Activated CD4-positive, alpha-beta T cell treated with anti-CD3 and anti-CD28 coated beads for 48 hours (primary cell): ENCODE results near the gene FTCD.
A peak's percentile ranks its signal among the peaks of the same experiment; 100 is the strongest.
"Not testable (repeated sequence)": the region's sequence is repeated elsewhere in the genome, so short reads cannot be mapped to it uniquely, and the experiment has no call there.

Experiments
- DNase-seq: peaks from one replicate; pipeline ENCODE4 v3.0.0-alpha.2; 2020

Gene FTCD

DNA sequence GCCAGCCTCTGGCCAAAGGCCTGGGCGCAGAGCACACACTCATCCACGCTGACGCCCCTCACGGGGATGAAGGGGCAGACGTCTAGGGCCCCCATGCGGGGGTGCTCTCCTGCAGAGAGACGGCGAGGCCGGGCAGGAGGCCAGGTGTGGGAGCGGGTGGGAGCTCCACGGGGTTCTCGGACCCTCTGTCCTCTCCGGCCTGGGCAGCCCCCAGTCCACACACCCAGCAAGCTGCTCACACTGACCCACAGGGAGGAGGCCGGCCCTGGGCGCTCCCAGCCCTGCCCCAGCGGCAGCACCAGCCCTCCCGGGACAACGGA, 2.5 kb downstream of the FTCD start:
- DNase-seq, result no peak

DNA sequence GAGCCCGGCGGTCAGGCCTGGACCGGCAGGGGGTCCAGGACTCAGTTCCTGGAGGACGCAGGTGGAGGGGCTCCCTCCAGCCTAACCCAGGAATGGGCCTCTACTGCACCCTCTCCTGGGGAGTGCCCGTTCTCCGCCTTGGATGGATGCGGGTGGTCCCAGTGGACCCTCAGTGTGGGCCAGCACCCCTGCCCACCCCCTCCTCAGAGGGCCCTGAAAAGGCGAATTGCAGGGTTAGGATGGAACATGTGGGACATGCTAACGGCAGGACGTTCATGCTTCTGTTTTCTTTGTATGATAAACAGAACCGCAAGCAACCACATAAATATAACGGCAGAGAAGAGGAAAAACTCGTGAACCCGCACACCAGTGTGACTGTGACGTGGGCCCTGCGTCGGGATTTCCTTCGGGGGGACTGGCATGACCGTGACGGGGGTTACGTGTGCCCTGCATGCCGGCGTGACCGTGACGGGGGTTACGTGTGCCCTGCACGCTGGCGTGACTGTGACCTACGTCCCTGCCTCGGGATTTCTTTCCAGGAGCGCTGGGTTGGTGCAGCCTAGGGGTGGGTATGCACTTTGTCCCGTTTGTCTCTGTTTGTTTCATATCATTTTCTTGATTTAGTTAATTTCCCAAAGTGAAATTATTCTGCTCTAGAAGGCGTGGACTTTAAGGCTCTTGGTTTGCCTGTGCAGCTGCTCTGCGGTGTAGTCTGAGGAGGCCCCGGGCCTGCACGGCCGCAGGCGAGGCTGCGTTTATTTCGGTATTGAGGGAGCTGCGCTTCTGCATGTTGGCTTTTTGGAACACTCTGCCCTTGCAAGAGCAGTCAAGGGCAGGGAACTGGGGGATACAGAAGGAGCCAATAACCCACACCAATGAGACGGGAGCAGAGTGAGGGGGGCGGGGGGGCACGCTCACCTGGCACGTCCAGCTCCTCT, 3.1 kb downstream of the FTCD start:
- DNase-seq, result peak; percentile 0

DNA sequence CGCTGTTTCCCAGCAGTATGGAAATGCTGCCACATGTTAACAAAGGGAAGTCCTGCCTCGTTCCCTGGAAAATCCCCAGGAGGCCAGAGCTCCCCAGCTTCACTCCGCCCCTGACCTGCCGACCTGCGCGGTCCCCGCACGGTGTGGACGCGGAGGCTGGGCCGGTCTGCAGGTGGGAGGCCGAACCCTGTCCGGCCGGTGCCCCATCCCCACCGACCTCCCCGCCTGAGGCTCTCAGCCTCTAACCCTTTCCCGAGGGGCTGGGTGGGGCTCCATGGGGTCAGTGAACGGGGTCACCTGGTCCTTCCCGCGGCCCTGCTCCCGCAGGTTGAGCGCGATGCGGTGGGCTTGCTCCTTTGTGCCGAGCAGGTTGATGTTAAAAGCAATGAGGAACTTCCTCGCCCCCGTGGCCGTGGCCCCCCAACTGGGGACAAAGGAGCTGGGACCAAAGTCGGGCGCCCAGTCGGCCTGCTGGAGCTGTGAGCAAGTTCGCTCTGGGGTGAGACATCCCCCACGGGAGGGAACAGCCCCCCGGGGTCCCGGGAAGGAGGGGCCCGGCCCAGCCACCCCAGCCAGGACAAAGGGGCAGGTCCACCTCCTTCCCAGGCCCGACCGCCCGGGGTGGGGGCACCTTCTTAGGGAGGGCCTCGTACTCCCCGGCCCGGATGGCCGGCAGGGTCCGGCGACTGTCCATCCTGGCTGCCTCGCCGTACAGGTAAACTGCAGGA, 4.0 kb downstream of the FTCD start:
- DNase-seq, result peak; percentile 2

DNA sequence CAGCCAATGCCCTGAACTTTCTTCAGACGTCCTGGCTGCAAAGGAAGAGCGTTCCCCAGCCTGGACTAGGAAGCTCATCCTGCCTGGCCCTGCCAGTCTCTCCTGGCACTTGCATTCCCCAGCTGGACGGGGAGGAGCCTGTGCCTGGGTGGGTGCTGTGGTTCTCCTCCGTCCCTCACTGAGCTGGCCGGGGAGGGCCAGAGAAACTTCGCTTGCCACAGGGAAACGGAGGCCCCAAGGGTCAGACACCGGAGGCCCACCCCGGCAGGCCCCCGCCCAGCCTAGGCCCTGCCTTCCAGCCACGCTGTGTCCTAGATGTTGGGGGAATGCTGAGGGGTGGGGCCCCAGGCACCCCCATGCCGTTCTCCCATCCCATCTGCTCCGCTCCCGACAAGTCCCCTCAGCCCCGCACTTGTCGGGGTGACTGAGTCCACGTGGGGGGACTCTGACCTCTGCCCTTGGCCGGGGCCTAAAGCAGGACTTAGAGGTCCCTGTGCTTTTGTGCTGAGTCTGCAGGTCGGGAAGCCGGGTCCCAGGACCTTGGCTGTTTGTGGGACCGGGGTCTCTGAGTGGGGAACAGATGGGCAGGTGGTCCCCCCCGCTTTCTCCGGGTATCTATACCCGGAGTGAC, 4.8 kb downstream of the FTCD start:
- DNase-seq, result peak; percentile 0

DNA sequence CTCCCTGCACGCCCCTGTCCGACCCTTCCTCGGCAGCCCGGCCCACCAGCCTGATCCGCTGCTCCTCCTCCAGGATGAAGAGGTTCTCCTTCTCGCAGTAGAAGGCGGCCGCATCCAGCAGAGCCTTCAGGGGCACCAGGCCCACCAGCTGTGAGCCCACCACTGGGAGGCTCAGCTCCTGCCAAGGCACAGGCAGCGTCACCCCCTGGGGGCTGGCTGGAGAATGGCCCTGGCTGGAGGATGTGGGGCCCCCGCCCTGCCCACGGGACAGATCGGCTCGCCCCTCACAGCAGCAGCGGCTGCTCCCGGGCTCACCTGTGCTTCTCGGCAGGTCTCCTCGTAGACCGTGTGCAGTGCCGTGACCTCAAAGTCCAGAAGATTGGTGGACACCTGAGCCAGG, 5.3 kb downstream of the FTCD start:
- DNase-seq, result no peak

DNA sequence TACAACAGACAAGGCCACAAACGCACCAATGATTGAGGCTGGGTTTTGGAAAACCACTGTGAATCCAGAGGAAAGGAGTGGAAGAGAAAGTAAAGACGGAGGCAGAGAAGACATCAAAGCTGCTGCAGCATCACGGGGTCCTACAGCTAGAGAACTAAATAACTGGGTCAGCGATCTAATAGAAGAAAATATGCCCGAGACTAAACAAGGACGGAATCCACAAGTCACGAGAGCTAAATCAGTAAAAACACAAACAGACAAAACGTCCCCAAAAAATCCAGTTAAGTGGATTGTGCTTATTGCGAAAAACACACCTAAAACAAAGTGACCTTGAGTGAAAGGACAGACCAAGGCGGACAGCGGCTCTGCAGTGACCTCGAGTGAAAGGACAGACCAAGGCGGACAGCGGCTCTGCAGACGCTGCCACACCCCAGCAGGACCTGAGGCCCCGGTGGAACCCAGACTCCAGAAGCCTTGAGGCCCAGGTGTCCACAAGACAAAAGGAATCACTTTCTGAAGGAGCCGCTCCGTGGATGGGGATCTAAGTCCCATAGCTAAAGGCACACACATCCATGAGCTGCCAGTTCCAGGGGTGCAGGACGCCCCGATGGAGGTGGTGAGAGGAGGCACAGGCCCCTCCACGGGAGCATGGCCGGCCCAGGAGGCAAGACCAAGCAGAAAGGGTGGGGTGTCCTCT, 6.0 kb downstream of the FTCD start:
- DNase-seq, result no peak

DNA sequence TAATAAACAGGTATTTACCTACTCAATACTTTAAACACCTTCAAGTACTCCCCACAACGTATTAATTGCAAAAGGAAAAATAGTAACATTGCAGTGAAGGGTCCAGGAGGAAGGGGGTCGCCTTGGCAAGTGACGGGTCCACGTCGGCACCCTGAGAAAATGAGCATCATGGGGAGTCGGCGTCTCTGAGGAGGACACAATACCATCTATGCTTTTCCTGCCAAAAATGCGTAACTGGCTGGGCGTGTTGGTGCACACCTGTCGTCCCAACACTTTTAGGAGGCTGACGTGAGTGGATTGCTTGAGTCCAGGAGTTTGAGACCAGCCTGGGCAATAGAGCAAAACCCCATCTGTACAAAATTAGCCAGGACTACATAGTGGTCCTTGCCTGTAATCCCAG, 7.3 kb downstream of the FTCD start:
- no peak for DNase-seq

DNA sequence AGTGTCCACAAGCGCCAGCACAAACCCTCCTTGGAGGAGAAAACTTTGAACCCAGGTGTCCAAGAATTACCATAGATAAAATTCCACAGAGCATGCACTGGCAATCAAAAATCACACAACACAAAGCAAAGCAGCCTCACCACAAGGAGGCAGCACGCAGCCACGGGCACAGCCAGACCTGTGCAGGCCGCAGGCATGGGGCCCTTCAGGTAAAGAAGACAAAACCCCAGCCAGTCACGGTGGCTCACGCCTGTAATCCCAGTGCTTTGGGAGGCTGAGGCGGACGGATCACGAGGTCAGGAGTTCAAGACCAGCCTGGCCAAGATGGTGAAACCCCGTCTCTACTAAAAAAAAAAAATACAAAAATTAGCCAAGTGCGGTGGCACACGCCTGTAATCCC, 8.0 kb downstream of the FTCD start:
- DNase-seq, result peak; percentile 72

DNA sequence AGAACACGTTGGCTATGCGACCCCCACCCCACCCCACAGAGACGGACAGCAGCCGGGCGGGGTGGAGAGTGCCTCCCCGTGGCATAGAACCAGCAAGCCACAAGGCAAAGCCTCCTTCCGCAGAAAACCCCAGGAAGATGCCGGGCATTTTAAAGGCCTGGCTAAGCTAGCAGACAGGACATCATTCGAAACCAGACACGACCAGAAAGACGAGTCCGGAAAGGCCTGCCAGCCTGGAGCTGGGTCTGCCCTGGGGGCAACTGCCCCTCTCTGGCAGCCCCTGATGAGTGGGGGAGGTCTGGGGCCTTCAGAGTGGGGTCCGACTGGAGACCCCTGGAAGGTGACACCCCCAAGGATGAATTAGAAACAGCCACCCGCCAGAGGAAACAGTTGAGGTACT, 8.5 kb downstream of the FTCD start:
- no peak for DNase-seq

DNA sequence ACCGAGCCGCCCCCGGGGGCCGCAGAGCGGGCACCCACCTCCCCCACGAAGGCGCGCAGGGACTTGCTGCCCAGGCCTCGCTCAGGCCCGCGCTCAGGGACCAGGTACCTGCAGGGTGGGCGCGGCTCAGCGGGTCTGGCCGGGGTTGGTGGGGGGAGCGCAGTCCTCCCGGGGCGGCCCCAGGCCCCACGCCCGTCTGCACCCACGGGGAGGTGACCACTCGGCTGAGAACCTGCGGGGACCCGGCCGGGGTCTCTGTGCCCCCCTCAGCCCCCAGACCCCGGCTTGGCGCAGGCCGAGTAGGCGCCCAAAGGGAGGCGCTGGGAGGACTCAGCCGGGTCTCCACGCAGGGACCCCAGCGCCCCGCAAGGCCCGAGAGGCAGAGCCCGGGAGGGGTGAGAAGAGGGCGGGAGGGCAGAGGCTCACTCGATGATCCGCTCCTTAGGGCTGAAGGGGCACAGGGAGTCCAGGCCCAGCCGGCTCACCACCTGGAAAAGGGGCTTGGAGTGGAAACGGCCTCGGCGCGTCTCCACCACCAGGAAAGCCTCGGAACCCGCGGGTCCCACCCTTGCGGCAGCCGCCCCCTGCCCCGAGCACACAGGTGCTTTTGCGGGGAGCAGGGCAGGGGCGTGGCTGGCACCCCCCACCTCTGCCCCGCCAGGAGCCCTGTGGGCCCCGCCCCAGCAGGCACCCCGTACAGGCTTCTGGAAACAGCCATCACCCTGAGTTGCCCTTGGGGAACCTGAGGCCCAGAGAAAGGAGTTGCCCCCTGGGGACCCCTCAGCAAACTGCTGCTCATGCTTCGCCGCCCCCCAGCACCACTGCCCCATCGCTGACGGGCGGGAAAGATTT, 9.3 kb downstream of the FTCD start:
- no peak for DNase-seq

DNA sequence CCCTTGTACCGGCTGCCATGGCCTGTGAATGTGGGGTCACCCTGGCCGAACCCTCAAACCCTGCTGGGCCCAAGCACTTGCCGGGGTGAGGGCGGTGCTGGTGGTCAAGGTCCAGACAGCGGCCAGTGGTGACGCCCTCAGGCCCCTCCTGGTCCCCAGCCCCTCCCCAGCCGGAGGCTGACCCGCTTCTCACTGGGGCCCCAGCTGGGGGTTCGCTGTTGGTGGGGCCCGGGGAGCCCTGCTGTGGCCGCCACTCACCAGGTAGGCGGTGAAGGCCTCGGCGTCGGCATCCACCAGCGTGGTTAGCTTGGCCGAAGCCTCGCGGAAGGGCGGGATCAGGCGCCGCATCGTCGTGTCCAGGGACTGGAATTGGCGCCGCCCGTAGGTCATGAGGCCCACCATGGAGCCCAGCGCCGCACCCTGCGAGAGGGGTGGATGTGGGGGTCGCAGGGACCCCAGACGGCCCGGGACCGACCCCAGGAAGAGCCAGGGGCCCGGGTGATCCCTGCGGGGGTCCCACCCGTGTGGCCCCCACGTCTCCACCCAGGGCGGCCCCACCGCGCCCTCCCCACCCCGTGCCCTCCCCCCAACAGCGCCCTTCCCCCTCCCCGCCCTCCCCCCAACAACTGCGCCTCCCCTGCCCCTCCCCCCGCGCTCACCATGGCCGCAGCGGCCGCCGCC, 10.1 kb downstream of the FTCD start:
- DNase-seq, result no peak

DNA sequence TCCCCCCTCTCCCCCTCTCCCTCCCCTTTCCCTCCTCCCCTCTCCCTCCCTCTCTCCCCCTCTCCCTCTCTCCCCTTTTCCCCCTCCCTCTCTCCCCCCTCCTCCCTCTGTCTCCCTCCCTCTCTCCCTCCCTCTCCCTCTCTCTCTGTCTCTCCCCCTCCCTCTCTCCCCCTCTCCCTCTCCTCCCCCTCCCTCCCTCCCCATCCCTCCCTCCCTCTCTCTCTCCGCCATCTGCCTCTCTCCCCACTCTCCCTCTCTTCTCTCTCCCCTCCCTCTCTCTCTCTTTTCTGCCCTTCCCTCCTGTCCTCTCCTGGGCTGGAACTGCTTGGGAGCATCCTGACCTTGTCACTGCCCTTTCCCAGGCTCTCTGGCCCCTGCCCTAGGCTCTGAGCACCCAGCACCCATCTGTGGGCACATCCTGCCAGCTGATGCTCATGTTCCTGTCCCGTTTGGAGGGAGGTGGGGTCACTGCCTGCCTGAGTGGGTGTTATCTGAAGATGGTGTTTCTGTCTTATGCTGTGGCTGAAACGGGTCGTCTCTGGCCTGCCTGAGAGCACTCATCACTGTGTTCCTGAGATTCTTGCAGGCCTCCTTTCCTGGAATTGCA, 10.8 kb downstream of the FTCD start:
- DNase-seq, result peak; percentile 28

DNA sequence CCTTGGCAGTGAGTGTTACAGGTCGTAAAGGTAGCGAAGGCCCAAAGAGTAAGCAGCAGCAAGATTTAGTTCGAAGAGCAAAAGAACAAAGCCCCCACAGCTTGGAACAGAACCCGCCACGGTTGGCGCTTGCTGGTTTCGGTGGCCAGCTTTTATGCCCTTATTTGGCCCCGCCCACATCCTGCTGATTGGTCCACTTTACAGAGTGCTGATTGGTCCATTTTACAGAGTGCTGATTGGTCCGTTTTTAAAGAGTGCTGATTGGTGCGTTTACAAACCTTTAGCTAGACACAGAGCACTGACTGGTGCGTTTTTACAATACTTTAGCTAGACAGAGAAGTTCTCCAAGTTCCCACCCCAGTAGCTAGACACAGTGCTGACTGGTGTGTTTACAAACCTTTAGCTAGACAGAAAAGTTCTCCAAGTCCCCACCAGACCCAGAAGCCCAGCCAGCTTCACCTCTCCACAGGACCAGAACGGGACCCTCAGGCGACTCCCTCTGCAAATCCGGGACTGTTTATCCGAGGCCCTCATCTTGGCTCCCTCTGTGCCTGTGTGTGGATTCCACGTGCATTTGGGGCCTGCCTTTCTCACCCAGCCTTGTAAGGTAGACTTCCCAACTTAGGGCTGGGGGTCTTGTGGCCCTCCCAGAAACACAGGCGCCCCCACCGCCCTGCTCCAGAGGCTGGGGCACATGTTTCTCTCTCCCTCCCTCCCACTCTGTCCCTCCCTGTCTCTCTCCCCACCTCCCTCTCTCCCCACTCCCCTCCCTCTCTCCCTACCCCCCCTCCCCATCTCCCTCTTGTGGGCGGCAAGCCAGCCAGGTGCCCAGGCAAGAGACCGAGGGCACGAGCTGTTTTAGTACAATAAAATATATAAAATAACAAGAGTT, 12.6 kb downstream of the FTCD start:
- DNase-seq, result peak; percentile 28

DNA sequence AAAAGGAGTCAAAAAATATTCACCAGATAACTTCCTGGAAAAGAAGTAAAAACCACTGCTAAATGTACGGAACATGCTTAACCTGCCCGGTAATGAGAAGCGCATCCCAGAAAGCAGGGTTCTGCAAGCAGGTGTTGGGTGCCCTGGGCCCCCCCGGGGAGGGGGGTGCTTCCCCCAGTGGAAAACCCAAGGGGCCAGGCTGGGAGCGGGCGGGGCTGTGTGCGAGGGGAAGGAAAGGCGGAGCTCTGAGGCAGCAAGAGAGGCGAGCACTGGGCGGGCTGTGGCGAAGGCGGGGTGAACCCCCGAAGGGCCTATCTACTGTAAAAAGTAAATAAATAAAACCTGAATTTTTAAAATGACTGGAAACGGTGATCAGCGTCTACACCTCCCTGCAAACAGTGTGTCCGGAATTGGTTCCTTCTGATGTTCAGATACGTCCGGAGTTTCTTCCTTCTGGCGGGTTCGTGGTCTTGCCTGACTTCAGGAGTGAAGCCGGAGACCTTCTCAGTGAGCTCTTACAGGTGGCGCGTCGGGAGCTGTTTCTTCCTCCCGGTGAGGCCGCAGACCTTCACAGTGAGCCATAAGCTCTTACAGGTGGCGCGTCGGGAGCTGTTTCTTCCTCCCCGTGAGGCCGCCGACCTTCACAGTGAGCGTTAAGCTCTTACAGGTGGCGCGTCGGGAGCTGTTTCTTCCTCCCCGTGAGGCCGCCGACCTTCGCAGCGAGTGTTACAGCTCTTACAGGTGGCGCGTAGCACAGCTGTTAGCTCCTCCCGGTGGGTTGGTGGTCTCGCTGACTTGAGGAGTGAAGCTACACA, 13.4 kb downstream of the FTCD start:
- no peak for DNase-seq

DNA sequence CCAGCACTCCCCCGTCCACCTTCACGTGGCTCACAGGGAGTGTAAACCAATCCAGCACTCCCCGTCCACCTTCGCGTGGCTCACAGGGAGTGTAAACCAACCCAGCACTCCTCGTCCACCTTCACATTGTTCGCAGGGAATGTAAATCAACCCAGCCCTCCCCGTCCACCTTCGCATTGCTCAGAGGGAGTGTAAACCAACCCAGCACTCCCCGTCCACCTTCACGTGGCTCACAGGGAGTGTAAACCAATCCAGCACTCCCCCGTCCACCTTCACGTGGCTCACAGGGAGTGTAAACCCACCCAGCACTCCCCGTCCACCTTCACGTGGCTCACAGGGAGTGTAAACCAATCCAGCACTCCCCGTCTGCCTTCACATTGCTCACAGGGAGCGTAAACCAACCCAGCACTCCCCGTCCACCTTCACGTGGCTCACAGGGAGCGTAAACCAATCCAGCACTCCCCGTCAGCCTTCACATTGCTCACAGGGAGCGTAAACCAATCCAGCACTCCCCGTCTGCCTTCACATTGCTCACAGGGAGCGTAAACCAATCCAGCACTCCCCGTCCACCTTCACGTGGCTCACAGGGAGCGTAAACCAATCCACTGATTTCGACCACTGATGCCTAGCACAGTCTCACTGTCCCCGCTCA, 14.9 kb downstream of the FTCD start:
- DNase-seq, result not testable (repeated sequence)

DNA sequence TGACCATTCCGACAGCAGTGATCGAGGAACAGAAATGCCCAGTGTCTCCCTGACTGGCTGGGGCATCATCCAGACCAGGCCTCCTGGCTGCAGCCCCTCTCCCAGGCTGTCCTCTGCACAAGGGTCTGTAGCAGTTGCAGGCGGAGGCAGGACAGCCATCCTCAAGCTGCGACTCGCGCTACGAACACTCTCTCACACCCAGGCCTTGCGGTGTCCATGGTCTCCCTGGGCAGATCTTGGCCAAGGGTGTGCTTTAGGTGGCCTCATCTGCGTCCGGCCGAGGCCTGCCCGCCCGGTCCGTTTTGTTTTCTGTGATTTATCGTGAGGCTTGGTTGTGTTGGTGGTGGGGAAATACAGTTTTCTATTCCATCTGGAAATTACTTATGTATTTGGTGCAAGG, 15.7 kb downstream of the FTCD start:
- no peak for DNase-seq

DNA sequence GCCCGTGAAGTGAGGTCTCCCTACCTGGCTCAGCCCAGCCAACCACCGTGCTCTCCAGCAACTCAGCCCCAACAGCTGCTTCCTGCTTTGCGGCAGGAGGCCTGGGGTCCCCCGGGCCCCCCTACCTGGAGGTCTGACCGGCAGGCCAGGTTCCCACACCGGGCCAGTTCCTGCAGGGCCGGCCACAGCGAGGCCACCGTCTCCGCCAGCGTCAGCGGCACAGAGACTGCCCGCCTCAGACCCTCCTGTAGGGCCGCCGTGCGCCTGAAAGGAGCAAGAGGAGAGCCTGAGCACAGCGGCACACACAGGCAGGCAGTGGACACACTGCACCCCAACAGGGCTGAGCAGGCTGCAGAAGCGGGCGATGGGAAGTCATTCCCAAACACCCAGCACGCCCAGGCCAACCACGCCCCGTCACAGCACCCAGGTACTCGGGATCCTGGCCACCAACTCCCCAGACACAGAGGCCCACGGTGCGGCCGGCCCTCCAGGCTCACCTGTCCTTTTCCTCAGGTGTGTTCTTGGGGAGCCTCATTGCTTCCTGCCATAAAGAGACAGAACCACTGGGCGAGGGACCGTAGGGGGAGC, 16.9 kb downstream of the FTCD start:
- DNase-seq, result no peak

DNA sequence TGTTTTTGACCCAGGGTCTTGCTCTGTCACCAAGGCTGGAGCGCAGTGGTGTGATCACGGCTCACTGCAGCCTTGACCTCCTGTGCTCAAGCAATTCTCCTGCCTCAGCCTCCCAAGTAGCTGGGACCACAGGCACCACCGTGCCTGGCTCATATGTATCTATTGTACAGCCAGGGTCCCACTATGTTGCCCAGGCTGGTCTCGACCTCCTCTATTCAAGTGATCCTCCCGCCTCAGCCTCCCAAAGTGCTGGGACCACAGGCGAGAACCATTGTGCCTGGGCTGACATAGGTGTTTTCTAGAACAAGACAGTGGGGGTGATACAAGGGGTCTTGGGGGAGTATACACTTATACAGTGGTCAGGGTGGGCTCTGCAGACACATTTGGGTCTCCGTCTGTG, 17.5 kb downstream of the FTCD start:
- DNase-seq, result no peak
